HG02678 (cell line): Measurements from ENCODE around the gene CD207.
"Not testable (repeated sequence)": the region's sequence is repeated elsewhere in the genome, so short reads cannot be mapped to it uniquely, and the experiment has no call there.

ENCODE experiments used
- ATAC-seq: cut with Tn5 transposase; IDR thresholded peaks from one replicate; pipeline ENCODE4 v1.9.1; 2021; ENCODE audit warnings: mild to moderate bottlenecking, moderate library complexity; ENCODE audit not compliant: unreplicated experiment

Gene CD207

GRCh38 chr2:70835643-70836042 is at the start of gene CD207:
CD207 (minus strand) TSS chr2:70835816; CDS start chr2:70835776, 40 bp downstream.
- ATAC-seq = no peak

- not testable (repeated sequence) for ATAC-seq
Observed at GRCh38 chr2:70878543-70878942, 42.9 kb upstream of the CD207 start.

- not testable (repeated sequence) for ATAC-seq
Observed at GRCh38 chr2:70876138-70876537, 40.5 kb upstream of the CD207 start.

GRCh38 chr2:70873541-70873940 is 37.9 kb upstream of the CD207 start:
- no peak for ATAC-seq

GRCh38 chr2:70871398-70872211 is 36.0 kb upstream of the CD207 start:
- ATAC-seq = peak; percentile 79

- ATAC-seq = no peak
Observed at GRCh38 chr2:70870790-70871189, 35.2 kb upstream of the CD207 start.

GRCh38 chr2:70868970-70869369 is 33.4 kb upstream of the CD207 start:
- no peak for ATAC-seq

GRCh38 chr2:70861777-70862625 is 26.4 kb upstream of the CD207 start:
- peak; percentile 60 for ATAC-seq

GRCh38 chr2:70855667-70856066 is 20.1 kb upstream of the CD207 start:
- ATAC-seq = no peak

GRCh38 chr2:70854411-70854810 is 18.8 kb upstream of the CD207 start:
- no peak for ATAC-seq

- no peak for ATAC-seq
Observed at GRCh38 chr2:70852824-70853223, 17.2 kb upstream of the CD207 start.

- no peak for ATAC-seq
Observed at GRCh38 chr2:70851704-70852103, 16.1 kb upstream of the CD207 start.

GRCh38 chr2:70850925-70851324 is 15.3 kb upstream of the CD207 start:
- no peak for ATAC-seq

- ATAC-seq = no peak
Observed at GRCh38 chr2:70842401-70842800, 6.8 kb upstream of the CD207 start.

- ATAC-seq = no peak
Observed at GRCh38 chr2:70837980-70838925, 2.6 kb upstream of the CD207 start.

GRCh38 chr2:70834881-70835280 is 735 bp downstream of the CD207 start:
- ATAC-seq = no peak

GRCh38 chr2:70834106-70834505 is 1.5 kb downstream of the CD207 start:
- no peak for ATAC-seq

GRCh38 chr2:70833246-70833645 is 2.4 kb downstream of the CD207 start:
- ATAC-seq = no peak

- no peak for ATAC-seq
Observed at GRCh38 chr2:70832386-70832785, 3.2 kb downstream of the CD207 start.

- no peak for ATAC-seq
Observed at GRCh38 chr2:70831861-70832260, 3.8 kb downstream of the CD207 start.

GRCh38 chr2:70830366-70830765 is 5.2 kb downstream of the CD207 start:
- no peak for ATAC-seq
